ENCODE data around the gene HINT3.

GRCh38 chr6:125991653-125992052, 35.1 kb downstream of the HINT3 start:
- TF ChIP-seq, protein P1, sequence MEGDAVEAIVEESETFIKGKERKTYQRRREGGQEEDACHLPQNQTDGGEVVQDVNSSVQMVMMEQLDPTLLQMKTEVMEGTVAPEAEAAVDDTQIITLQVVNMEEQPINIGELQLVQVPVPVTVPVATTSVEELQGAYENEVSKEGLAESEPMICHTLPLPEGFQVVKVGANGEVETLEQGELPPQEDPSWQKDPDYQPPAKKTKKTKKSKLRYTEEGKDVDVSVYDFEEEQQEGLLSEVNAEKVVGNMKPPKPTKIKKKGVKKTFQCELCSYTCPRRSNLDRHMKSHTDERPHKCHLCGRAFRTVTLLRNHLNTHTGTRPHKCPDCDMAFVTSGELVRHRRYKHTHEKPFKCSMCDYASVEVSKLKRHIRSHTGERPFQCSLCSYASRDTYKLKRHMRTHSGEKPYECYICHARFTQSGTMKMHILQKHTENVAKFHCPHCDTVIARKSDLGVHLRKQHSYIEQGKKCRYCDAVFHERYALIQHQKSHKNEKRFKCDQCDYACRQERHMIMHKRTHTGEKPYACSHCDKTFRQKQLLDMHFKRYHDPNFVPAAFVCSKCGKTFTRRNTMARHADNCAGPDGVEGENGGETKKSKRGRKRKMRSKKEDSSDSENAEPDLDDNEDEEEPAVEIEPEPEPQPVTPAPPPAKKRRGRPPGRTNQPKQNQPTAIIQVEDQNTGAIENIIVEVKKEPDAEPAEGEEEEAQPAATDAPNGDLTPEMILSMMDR (IDR thresholded peaks at IDR 0.05) = no peak
- no peak for TF ChIP-seq POLR2A (IDR thresholded peaks at IDR 0.05)
